Neural cell (in vitro differentiated cells): ENCODE results near the gene SMIM7. TPM values are rescaled to one million over a fixed set of nuclear protein-coding genes. Genes with fewer than 3 reads are reported as not detected.
"Not testable (repeated sequence)": the region's sequence is repeated elsewhere in the genome, so short reads cannot be mapped to it uniquely, and the experiment has no call there.

Experiments used
- H2AFZ ChIP-seq: fragments of 200-600, 300-800 bp; sonication (generic), shearing (Covaris generic); 2 replicates; pipeline ENCODE4 v1.6.0; 2014; ENCODE audit warnings: low read depth, mild to moderate bottlenecking, antibody characterized with exemption, low read length, moderate library complexity
- H3F3A ChIP-seq: fragments of 200-600 bp; shearing (Covaris generic); 2 replicates; pipeline ENCODE4 v1.6.1; 2016; ENCODE audit warnings: mild to moderate bottlenecking, moderate library complexity, mixed read lengths, antibody characterized with exemption, low read length; ENCODE audit not compliant: insufficient read depth, poor library complexity, severe bottlenecking
- H3K27ac ChIP-seq: fragments of 200-600, 300-800 bp; sonication (generic), shearing (Covaris generic); 2 replicates; pipeline ENCODE4 v1.5.1; 2014; ENCODE audit warnings: mild to moderate bottlenecking, low read length, moderate library complexity
- H3K27me3 ChIP-seq: fragments of 300-800, 200-600 bp; sonication (generic), shearing (Covaris generic); 2 replicates; pipeline ENCODE4 v1.6.0; 2014; ENCODE audit warnings: mild to moderate bottlenecking, low read depth, low read length, moderate library complexity; ENCODE audit not compliant: insufficient read depth
- H3K36me3 ChIP-seq: fragments of 300-800, 200-600 bp; sonication (generic), shearing (Covaris generic); 2 replicates; pipeline ENCODE4 v1.5.1; 2014; ENCODE audit warnings: mild to moderate bottlenecking, antibody characterized with exemption, low read length, moderate library complexity; ENCODE audit not compliant: insufficient read depth
- H3K4me2 ChIP-seq: fragments of 300-800, 200-600 bp; sonication (generic), shearing (Covaris generic); 2 replicates; pipeline ENCODE4 v1.6.0; 2014; ENCODE audit warnings: mild to moderate bottlenecking, low read length
- H3K4me3 ChIP-seq: fragments of 300-800, 200-600 bp; sonication (generic), shearing (Covaris generic); 2 replicates; pipeline ENCODE4 v1.5.1; 2014; ENCODE audit warnings: mild to moderate bottlenecking, low read length, moderate library complexity
- H3K79me2 ChIP-seq: fragments of 200-600 bp; shearing (Covaris generic); replicated peaks from 2 replicates; pipeline ENCODE4 v1.6.0; 2014; ENCODE audit warnings: mild to moderate bottlenecking, low read length, moderate library complexity; ENCODE audit not compliant: insufficient read depth
- H3K9ac ChIP-seq: fragments of 300-800, 200-600 bp; sonication (generic), shearing (Covaris generic); 2 replicates; pipeline ENCODE4 v1.6.1; 2016; ENCODE audit warnings: mild to moderate bottlenecking, low read length, mixed read lengths
- H3K9me2 ChIP-seq: fragments of 200-600 bp; shearing (Covaris generic); 2 replicates; pipeline ENCODE4 v1.6.1; 2016; ENCODE audit warnings: mild to moderate bottlenecking, low read length, mixed read lengths; ENCODE audit not compliant: insufficient read depth
- H3K9me3 ChIP-seq: fragments of 200-600, 300-800 bp; sonication (generic), shearing (Covaris generic); 2 replicates; pipeline ENCODE4 v1.6.1; 2016; ENCODE audit warnings: mild to moderate bottlenecking, mixed run types, low read length, moderate library complexity, mixed read lengths
- H4K20me1 ChIP-seq: fragments of 200-600 bp; shearing (Covaris generic); 2 replicates; pipeline ENCODE4 v1.6.1; 2016; ENCODE audit warnings: mild to moderate bottlenecking, mixed run types; ENCODE audit not compliant: insufficient read depth
- CTCF ChIP-seq: fragments of 450-650 bp; IDR thresholded peaks from 2 replicates; pipeline ENCODE4 v1.5.1; 2014; ENCODE audit warnings: antibody characterized with exemption, mild to moderate bottlenecking, moderate library complexity; ENCODE audit not compliant: poor library complexity, severe bottlenecking
- EP300 ChIP-seq: fragments of 450-650 bp; conservative IDR thresholded peaks from 2 replicates; pipeline ENCODE4 v1.6.1; 2014; ENCODE audit warnings: antibody characterized with exemption, mild to moderate bottlenecking, moderate library complexity; ENCODE audit not compliant: poor library complexity, severe bottlenecking
- EZH2 ChIP-seq: fragments of 200-600, 300-800 bp; shearing (Covaris generic), sonication (generic); IDR thresholded peaks from 2 replicates; pipeline ENCODE4 v1.6.1; 2014; ENCODE audit warnings: antibody characterized with exemption, low read length, borderline replicate concordance, mild to moderate bottlenecking; ENCODE audit not compliant: insufficient read depth, poor library complexity, severe bottlenecking
- MXI1 ChIP-seq: fragments of 450-650 bp; conservative IDR thresholded peaks from 2 replicates; pipeline ENCODE4 v1.6.1; 2014; ENCODE audit warnings: antibody characterized with exemption, mild to moderate bottlenecking; ENCODE audit not compliant: poor library complexity, severe bottlenecking
- POLR2AphosphoS5 ChIP-seq: IDR thresholded peaks from 2 replicates; pipeline ENCODE4 v1.6.1; 2012
- RAD21 ChIP-seq: fragments of 450-650 bp; conservative IDR thresholded peaks from 2 replicates; pipeline ENCODE4 v1.6.1; 2014; ENCODE audit warnings: antibody characterized with exemption, mild to moderate bottlenecking, moderate library complexity
- REST ChIP-seq: IDR thresholded peaks from 2 replicates; pipeline ENCODE4 v1.6.1; 2012; ENCODE audit warnings: borderline replicate concordance
- SMC3 ChIP-seq: fragments of 450-650 bp; conservative IDR thresholded peaks from 2 replicates; pipeline ENCODE4 v1.6.1; 2014; ENCODE audit warnings: antibody characterized with exemption, mild to moderate bottlenecking, moderate library complexity; ENCODE audit not compliant: poor library complexity
- TAF1 ChIP-seq: IDR thresholded peaks from 2 replicates; pipeline ENCODE4 v1.6.1; 2012; ENCODE audit warnings: low read depth
- polyA plus RNA-seq: library from polyadenylated mRNA; depleted of rRNA; stranded (reverse); fragments of >200 nt; gene quantifications from 2 replicates; pipeline ENCODE4 v1.2.3, GENCODE V29; 2014

Gene SMIM7
- polyA plus RNA-seq, 1 donor from 2014 or later, result 153 TPM

GRCh38 chr19:16671652-16672274 is 11.8 kb upstream of the SMIM7 start:
- TF ChIP-seq EZH2, result no peak
- Histone ChIP-seq H3K27ac (no peak overlapping the region), H2AFZ (no peak overlapping the region), H3F3A (no peaks in the 10 kb centered on the region), H3K27me3 (no peaks in the 10 kb centered on the region), H3K9me2 (no peaks in the 10 kb centered on the region), H3K36me3 (no peaks in the 10 kb centered on the region), H4K20me1 (no peaks in the 10 kb centered on the region), H3K79me2 (no peaks in the 10 kb centered on the region), H3K9ac (no peak overlapping the region), H3K4me2 (no peak overlapping the region), H3K9me3 (no peaks in the 10 kb centered on the region), H3K4me3 (no peak overlapping the region)

- H3K27me3 ChIP-seq, result no peaks in the 10 kb centered on the region
- H2AFZ ChIP-seq, result no peak overlapping the region
- H4K20me1 ChIP-seq, result no peaks in the 10 kb centered on the region
- H3K4me2 ChIP-seq, result no peak overlapping the region
- no peaks in the 10 kb centered on the region for H3K9me2 ChIP-seq
- H3F3A ChIP-seq, result no peaks in the 10 kb centered on the region
- H3K36me3 ChIP-seq, result no peaks in the 10 kb centered on the region
- H3K4me3 ChIP-seq, result no peak overlapping the region
- no peak for TF ChIP-seq SMC3
- no peak for TF ChIP-seq POLR2AphosphoS5
- TF ChIP-seq CTCF, result no peak
- TF ChIP-seq EZH2, result no peak
- TF ChIP-seq REST, result no peak
- TF ChIP-seq MXI1, result no peak
- no peak for TF ChIP-seq RAD21
- TF ChIP-seq TAF1, result no peak
- no peak for TF ChIP-seq EP300
- no peaks in the 10 kb centered on the region for H3K9me3 ChIP-seq
- H3K79me2 ChIP-seq, result no peaks in the 10 kb centered on the region
- no peak overlapping the region for H3K27ac ChIP-seq
- H3K9ac ChIP-seq, result no peak overlapping the region
Observed at GRCh38 chr19:16670291-16670690, 10.3 kb upstream of the SMIM7 start.

GRCh38 chr19:16668702-16669101 is 8.8 kb upstream of the SMIM7 start:
- not testable (repeated sequence) for H4K20me1 ChIP-seq, H2AFZ ChIP-seq, H3K9ac ChIP-seq

More at GRCh38 chr19:16668702-16669101, 8.8 kb upstream of the SMIM7 start:
- H3K4me2 ChIP-seq, H3K9me2 ChIP-seq, H3K27me3 ChIP-seq, H3K79me2 ChIP-seq, H3F3A ChIP-seq, H3K27ac ChIP-seq, H3K36me3 ChIP-seq, H3K4me3 ChIP-seq, H3K9me3 ChIP-seq: not testable (repeated sequence)
